Adrenal gland (tissue), 12 donors: Measurements from ENCODE around the gene EDEM2. TPM values are rescaled to one million over a fixed set of nuclear protein-coding genes. Genes with fewer than 3 reads are reported as not detected.
"Not testable (repeated sequence)": the region's sequence is repeated elsewhere in the genome, so short reads cannot be mapped to it uniquely, and the experiment has no call there.

Source experiments
- DNase-seq, 7 donors: peaks; one replicate each; pipeline ENCODE4 v3.0.0-alpha.2; 2019 to 2020
- H3K27ac ChIP-seq, 5 donors: fragments of 200-600 bp; sonication (generic) in 4 of 5; 1 replicate in 3 of 5; 2 replicates in 2 of 5; pipeline versions ENCODE4 v1.5.1 to v1.8.0; 2016 to 2020; ENCODE audit warnings: mild to moderate bottlenecking in 1 of 5
- H3K27me3 ChIP-seq: fragments of 200-600 bp; 2 replicates; pipeline ENCODE4 v1.8.0; 2021
- H3K36me3 ChIP-seq, 2 donors: fragments of 200-600 bp; replicated peaks in 1 of 2; 1 replicate in 1 of 2; 2 replicates in 1 of 2; pipeline versions ENCODE4 v1.5.1 to v1.8.0; 2018 to 2022
- H3K4me1 ChIP-seq, 2 donors: fragments of 200-600 bp; replicated peaks in 1 of 2; 1 replicate in 1 of 2; 2 replicates in 1 of 2; pipeline versions ENCODE4 v1.5.1 to v1.8.0; 2018 to 2021
- H3K4me3 ChIP-seq, 4 donors: fragments of 200-600 bp; sonication (generic) in 3 of 4; one replicate each; pipeline ENCODE4 v1.5.1; 2016 to 2018
- H3K9me3 ChIP-seq, 3 donors: fragments of 200-600 bp; sonication (generic) in 1 of 3; replicated peaks in 1 of 3; 1 replicate in 2 of 3; 2 replicates in 1 of 3; pipeline versions ENCODE4 v1.5.1 to v1.8.0; 2016 to 2021
- CTCF ChIP-seq, 6 experiments: fragments of 450-650 bp in 4 of 6; fragments of 200-600 bp in 2 of 6; sonication (generic) in 1 of 6; IDR thresholded peaks; 1 replicate in 5 of 6; 2 replicates in 1 of 6; pipeline versions ENCODE4 v1.5.1 to v1.8.0; 2016 to 2021; ENCODE audit warnings: antibody characterized with exemption in 6 of 6, mild to moderate bottlenecking in 2 of 6, moderate library complexity in 1 of 6
- POLR2A ChIP-seq, 2 donors: fragments of 450-650 bp; IDR thresholded peaks; one replicate each; pipeline ENCODE4 v1.6.1; 2017; ENCODE audit warnings: antibody characterized with exemption in 2 of 2, mild to moderate bottlenecking in 2 of 2, moderate library complexity in 1 of 2
- WGBS, 4 donors: extraction: QIAGEN DNeasy Blood & Tissue Kit in 2 of 4; methylation state at CpG; one replicate each; pipeline versions ENCODE4 v1.1.5 to v1.1.7; 2013 to 2017; 5-methylcytosine and 5-hydroxymethylcytosine counted together
- intact Hi-C, 2 donors: fragments of 100-400 bp; cut with DNase I; formaldehyde crosslinking; loops; one replicate each; pipeline versions ENCODE4 v1.14.1 to v1.15.0; 2022 to 2023
- polyA plus RNA-seq, 3 donors: library from polyadenylated mRNA; stranded (reverse); fragments of 200-250 nt in 2 of 3; fragments of 350-450 nt in 1 of 3; fragmentation: Illumina TruSeq in 1 of 3; extraction: RNeasy Lipid Tissue Mini Kit (QIAGEN cat#74804) in 1 of 3; gene quantifications; one replicate each; pipeline ENCODE4 v1.2.3, GENCODE V29; 2013 to 2014
- total RNA-seq, 9 donors: library from RNA; depleted of rRNA in 4 of 9; stranded (reverse); fragments of >200 nt in 4 of 9; fragments of 120-200 nt in 1 of 9; fragmentation: NEBNext Ultra II Directional in 1 of 9; extraction: Animal tissue kit (Norgen Biotek cat#: 25700) in 1 of 9; gene quantifications; one replicate each; pipeline versions ENCODE4 v1.1.0 to v1.2.4, GENCODE V29; 2013 to 2023
- donor health status: healthy with polysubstance abuse.
- donor health status: Bipolar disorder and iron deficiency.
- donor health status: DM: yes; HTN: yes; CAD: no.
- donor health status: DM: no; HTN: no; CAD: no.
- donor health status: DM: no; HTN: no; CAD: no.
- donor health status: DM: yes; HTN: yes; CAD: no.

Gene EDEM2
- total and polyA plus RNA-seq, 12 donors = 16.2 to 62.5 (median 37.5) TPM

- Histone ChIP-seq H3K36me3 (no peaks in the 10 kb centered on the region), H3K4me3 (no peak overlapping the region), H3K4me1 (peaks cover 9 to 25% of the 10 kb centered on the region in 2 donors), H3K27me3 (no peaks in the 10 kb centered on the region), H3K27ac (no peak overlapping the region), H3K9me3 (no peaks in the 10 kb centered on the region)
- DNase-seq = no peak
- no peak for TF ChIP-seq POLR2A (IDR thresholded peaks at IDR 0.05)
- TF ChIP-seq CTCF (IDR thresholded peaks at IDR 0.05) = no peak
- intact Hi-C loops = no loop called here
- WGBS, 4 donors = 96 to 100% (median 100%) methylated on average over 1 of the region's 1 CpG
Measured at GRCh38 chr20:35167787-35168186, 20.7 kb upstream of the EDEM2 start.

- H3K4me1 ChIP-seq = peaks cover 5 to 13% of the 10 kb centered on the region in 2 donors
- peak overlapping the region in 2 of 5 donors; percentile 2 to 33 for H3K27ac ChIP-seq
- no peaks in the 10 kb centered on the region for H3K9me3 ChIP-seq
- H3K36me3 ChIP-seq = no peaks in the 10 kb centered on the region
- no peaks in the 10 kb centered on the region for H3K27me3 ChIP-seq
- peak; percentile 38 to 80 (median 66) for DNase-seq
- intact Hi-C loops = no loop called here
- no peak for TF ChIP-seq CTCF (IDR thresholded peaks at IDR 0.05)
- TF ChIP-seq POLR2A (IDR thresholded peaks at IDR 0.05) = no peak
- no peak overlapping the region for H3K4me3 ChIP-seq
- WGBS, 4 donors = 34 to 50% (median 37%) methylated on average over 5 of the region's 5 CpGs
Measured at GRCh38 chr20:35166242-35166830, 19.2 kb upstream of the EDEM2 start.

GRCh38 chr20:35165221-35166185, 18.4 kb upstream of the EDEM2 start:
- WGBS, 4 donors = 84 to 90% (median 86%) methylated on average over 4 of the region's 4 CpGs
- Histone ChIP-seq H3K27ac (peak overlapping the region in 2 of 5 donors; percentile 2 to 33), H3K9me3 (no peaks in the 10 kb centered on the region), H3K4me3 (no peak overlapping the region), H3K36me3 (no peaks in the 10 kb centered on the region), H3K4me1 (peaks cover 5 to 11% of the 10 kb centered on the region in 2 donors), H3K27me3 (no peaks in the 10 kb centered on the region)
- DNase-seq = peak in 1 of 7 donors; percentile 42
- intact Hi-C loops = no loop called here
- TF ChIP-seq CTCF (IDR thresholded peaks at IDR 0.05) (no peak), POLR2A (IDR thresholded peaks at IDR 0.05) (no peak)

- H3K4me3 ChIP-seq, H3K36me3 ChIP-seq, intact Hi-C loops, DNase-seq, H3K27ac ChIP-seq, H3K9me3 ChIP-seq, H3K27me3 ChIP-seq: not testable (repeated sequence)
- peaks cover 5 to 11% of the 10 kb centered on the region in 2 donors for H3K4me1 ChIP-seq
Measured at GRCh38 chr20:35164531-35164930, 17.4 kb upstream of the EDEM2 start.

GRCh38 chr20:35160341-35160740, 13.2 kb upstream of the EDEM2 start:
- intact Hi-C loops, H3K27me3 ChIP-seq: not testable (repeated sequence)

More at GRCh38 chr20:35160341-35160740, 13.2 kb upstream of the EDEM2 start:
- not testable (repeated sequence) for H3K4me1 ChIP-seq, DNase-seq, H3K4me3 ChIP-seq, H3K9me3 ChIP-seq, H3K36me3 ChIP-seq, H3K27ac ChIP-seq
- 90 to 99% (median 95%) methylated on average over 5 of the region's 5 CpGs for WGBS, 4 donors
